HG02981 (cell line): ENCODE measurements around the gene KIAA1191.
A peak's percentile ranks its signal among the peaks of the same experiment; 100 is the strongest.

Experiments used
- ATAC-seq: cut with Tn5 transposase; IDR thresholded peaks from one replicate; pipeline ENCODE4 v1.9.1; 2021; ENCODE audit warnings: mild to moderate bottlenecking, moderate library complexity; ENCODE audit not compliant: unreplicated experiment

The KIAA1191 gene

GRCh38 chr5:176389135-176390123 is 27.9 kb upstream of the KIAA1191 start:
- ATAC-seq = peak; percentile 29

GRCh38 chr5:176388444-176389134 is 27.0 kb upstream of the KIAA1191 start, which contains the start of the genes HIGD2A and NOP16:
HIGD2A (plus strand) TSS chr5:176388751; CDS start chr5:176388820, 69 bp downstream.
NOP16 (minus strand) TSS chr5:176388598; CDS start chr5:176388539, 59 bp downstream.
- peak; percentile 86 for ATAC-seq

- ATAC-seq = no peak
These were observed 26.5 kb upstream of the KIAA1191 start for GRCh38 chr5:176388003-176388443.

- ATAC-seq = no peak
These were observed 25.9 kb upstream of the KIAA1191 start for GRCh38 chr5:176387384-176387925.

- no peak for ATAC-seq
These were observed 24.9 kb upstream of the KIAA1191 start for GRCh38 chr5:176386491-176386890.

- no peak for ATAC-seq
These were observed 23.4 kb upstream of the KIAA1191 start for GRCh38 chr5:176384991-176385390.

GRCh38 chr5:176384366-176384930 is 22.9 kb upstream of the KIAA1191 start:
- no peak for ATAC-seq

GRCh38 chr5:176383961-176384360 is 22.4 kb upstream of the KIAA1191 start:
- ATAC-seq = no peak

GRCh38 chr5:176383248-176383905 is 21.8 kb upstream of the KIAA1191 start:
- ATAC-seq = no peak

GRCh38 chr5:176382721-176383120 is 21.2 kb upstream of the KIAA1191 start:
- no peak for ATAC-seq

GRCh38 chr5:176381979-176382378 is 20.4 kb upstream of the KIAA1191 start:
- no peak for ATAC-seq

GRCh38 chr5:176381423-176381822 is 19.9 kb upstream of the KIAA1191 start:
- ATAC-seq = no peak

- peak; percentile 50 for ATAC-seq
These were observed 18.3 kb upstream of the KIAA1191 start for GRCh38 chr5:176379881-176380280.

- no peak for ATAC-seq
These were observed 11.7 kb upstream of the KIAA1191 start for GRCh38 chr5:176373100-176373818.

- ATAC-seq = no peak
These were observed 10.3 kb upstream of the KIAA1191 start for GRCh38 chr5:176371621-176372539.

GRCh38 chr5:176369934-176370711 is 8.6 kb upstream of the KIAA1191 start:
- ATAC-seq = no peak

- ATAC-seq = no peak
These were observed 7.2 kb upstream of the KIAA1191 start for GRCh38 chr5:176368726-176369125.
